Measurements from ENCODE around the gene NOL4L. TPM values are rescaled to one million over a fixed set of nuclear protein-coding genes. Genes with fewer than 3 reads are reported as not detected.

The NOL4L gene
- total RNA-seq, 1 experiment from 2014 or later, result 1.4 TPM

- Histone ChIP-seq H3K27ac (ENCODE audit: low read depth, low read length, poor library complexity, severe bottlenecking) (no peak overlapping the region), H3K27me3 (replicated peaks; ENCODE audit: insufficient read depth, low read depth, low read length, poor library complexity) (peaks cover 45% of the 10 kb centered on the region), H3K4me3 (ENCODE audit: low read depth, low read length, poor library complexity, severe bottlenecking) (no peak overlapping the region), H3K4me1 (ENCODE audit: insufficient read depth, low read length, poor library complexity, severe bottlenecking) (no peaks in the 10 kb centered on the region), H3K36me3 (ENCODE audit: insufficient read depth, low read length, poor library complexity, severe bottlenecking) (no peaks in the 10 kb centered on the region), H3K9me3 (ENCODE audit: low read depth, low read length, poor library complexity, severe bottlenecking) (no peaks in the 10 kb centered on the region)
- CTCF ChIA-PET, result no interaction called here
- intact Hi-C loops (cut with micrococcal nuclease; ENCODE audit: unreplicated experiment), result no loop called here
- BruUV-seq (replicated peaks), result no TSS peak
- POLR2A ChIA-PET (ENCODE audit: low non-redundant PET), result interaction anchor here (0.5 kb wide), 1 partner anchor 34 kb away, joined by 15 read pairs; no protein-coding TSS in a partner anchor
- DNase-seq (ENCODE audit: low spot score), result no peak
- TF ChIP-seq CTCF (conservative IDR thresholded peaks at IDR 0.05; ENCODE audit: low read depth, low read length), result no peak
- TF ChIP-seq EZH2 (IDR thresholded peaks at IDR 0.05; ENCODE audit: borderline replicate concordance, low read depth, low read length, poor library complexity, severe bottlenecking), result no peak
These were observed 1.2 kb upstream of the NOL4L start for GRCh38 chr20:32586291-32586690.

- peaks cover 45% of the 10 kb centered on the region for H3K27me3 ChIP-seq (replicated peaks; ENCODE audit: insufficient read depth, low read depth, low read length, poor library complexity)
- ChIA-PET POLR2A (ENCODE audit: low non-redundant PET) (no interaction called here), CTCF (interaction anchor here (0.6 kb wide), 1 partner anchor 634 kb away, joined by 4 read pairs; the partner anchor contains the start of gene PDRG1)
- no TSS peak for BruUV-seq (replicated peaks)
- H3K4me3 ChIP-seq (ENCODE audit: low read depth, low read length, poor library complexity, severe bottlenecking), result no peak overlapping the region
- no peak overlapping the region for H3K27ac ChIP-seq (ENCODE audit: low read depth, low read length, poor library complexity, severe bottlenecking)
- no peaks in the 10 kb centered on the region for H3K4me1 ChIP-seq (ENCODE audit: insufficient read depth, low read length, poor library complexity, severe bottlenecking)
- peak; percentile 90 for TF ChIP-seq EZH2 (IDR thresholded peaks at IDR 0.05; ENCODE audit: borderline replicate concordance, low read depth, low read length, poor library complexity, severe bottlenecking)
- TF ChIP-seq CTCF (conservative IDR thresholded peaks at IDR 0.05; ENCODE audit: low read depth, low read length), result no peak
- intact Hi-C loops (cut with micrococcal nuclease; ENCODE audit: unreplicated experiment), result no loop called here
- H3K9me3 ChIP-seq (ENCODE audit: low read depth, low read length, poor library complexity, severe bottlenecking), result no peaks in the 10 kb centered on the region
- no peak for DNase-seq (ENCODE audit: low spot score)
- H3K36me3 ChIP-seq (ENCODE audit: insufficient read depth, low read length, poor library complexity, severe bottlenecking), result no peaks in the 10 kb centered on the region
These were observed 524 bp upstream of the NOL4L start for GRCh38 chr20:32585586-32586127.

GRCh38 chr20:32583581-32584070, 1.5 kb downstream of the NOL4L start:
- H3K4me3 ChIP-seq (ENCODE audit: low read depth, low read length, poor library complexity, severe bottlenecking), result peak overlapping the region; percentile 38
- BruUV-seq (replicated peaks), result no TSS peak
- H3K27ac ChIP-seq (ENCODE audit: low read depth, low read length, poor library complexity, severe bottlenecking), result no peak overlapping the region
- intact Hi-C loops (cut with micrococcal nuclease; ENCODE audit: unreplicated experiment), result no loop called here
- no peak for TF ChIP-seq EZH2 (IDR thresholded peaks at IDR 0.05; ENCODE audit: borderline replicate concordance, low read depth, low read length, poor library complexity, severe bottlenecking)
- TF ChIP-seq CTCF (conservative IDR thresholded peaks at IDR 0.05; ENCODE audit: low read depth, low read length), result no peak
- ChIA-PET POLR2A (ENCODE audit: low non-redundant PET) (no interaction called here), CTCF (no interaction called here)
- no peak for DNase-seq (ENCODE audit: low spot score)
- H3K4me1 ChIP-seq (ENCODE audit: insufficient read depth, low read length, poor library complexity, severe bottlenecking), result no peaks in the 10 kb centered on the region
- H3K9me3 ChIP-seq (ENCODE audit: low read depth, low read length, poor library complexity, severe bottlenecking), result no peaks in the 10 kb centered on the region
- no peaks in the 10 kb centered on the region for H3K36me3 ChIP-seq (ENCODE audit: insufficient read depth, low read length, poor library complexity, severe bottlenecking)
- peaks cover 38% of the 10 kb centered on the region for H3K27me3 ChIP-seq (replicated peaks; ENCODE audit: insufficient read depth, low read depth, low read length, poor library complexity)

Data from A673 (cell line).